Measurements from ENCODE around the gene OR9I1. TPM values are rescaled to one million over a fixed set of nuclear protein-coding genes. Genes with fewer than 3 reads are reported as not detected.

Gene OR9I1
- total and polyA plus RNA-seq, 10 of the 15 experiments (the other 5 are each of a cell fraction or from before 2014, with no cell fraction given), result not detected

DNA sequence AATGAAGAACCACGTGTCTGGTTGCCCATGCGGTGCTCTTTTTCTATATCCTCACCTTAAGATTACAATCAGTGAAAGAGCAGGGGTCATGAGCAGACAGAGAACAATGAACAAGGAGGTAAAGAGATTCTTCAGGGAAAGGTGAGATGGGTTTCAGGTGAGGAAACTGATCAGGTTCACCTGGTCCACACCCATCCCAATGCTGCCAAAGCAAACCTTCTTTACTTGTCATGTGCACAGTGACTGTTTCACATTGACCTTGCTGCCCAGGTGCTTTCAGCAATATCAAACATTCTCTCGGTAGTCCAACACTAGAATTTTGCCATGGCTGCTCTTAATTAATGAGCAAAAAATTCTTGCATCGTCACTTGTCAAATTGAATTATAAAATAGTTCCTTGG, 39.1 kb upstream of the OR9I1 start:
- FAIRE-seq (no peak), ATAC-seq (no peak), DNase-seq (ENCODE audit: low read depth, low spot score) (no peak)
- 20% methylated on average over 4 of the region's 4 CpGs for WGBS (ENCODE audit: insufficient coverage, insufficient replicate concordance, low lambda C conversion rate, missing lambda C conversion rate)
- Histone ChIP-seq H3K9ac (ENCODE audit: control insufficient read depth, insufficient read depth, low read length) (no peak overlapping the region), H3K4me2 (ENCODE audit: control insufficient read depth, insufficient read depth) (no peak overlapping the region), H3K27ac (ENCODE audit: control insufficient read depth, insufficient read depth) (no peak overlapping the region), H3K4me1 (ENCODE audit: control insufficient read depth, insufficient read depth, low read length) (no peaks in the 10 kb centered on the region), H3K36me3 (ENCODE audit: control insufficient read depth in 2 of 2, insufficient read depth in 2 of 2, low read length in 1 of 2) (no peaks in the 10 kb centered on the region), H3K4me3 (no peak overlapping the region), H3K79me2 (ENCODE audit: control insufficient read depth, insufficient read depth, low read length) (no peaks in the 10 kb centered on the region), H3K9me3 (replicated peaks; ENCODE audit: control insufficient read depth, insufficient read depth, low read length) (no peaks in the 10 kb centered on the region), H2AFZ (ENCODE audit: control insufficient read depth, low read depth, low read length) (no peak overlapping the region), H4K20me1 (ENCODE audit: control insufficient read depth, insufficient read depth) (no peaks in the 10 kb centered on the region), H3K27me3 (replicated peaks in 1 of 2; ENCODE audit: control insufficient read depth in 2 of 2, insufficient read depth in 2 of 2, low read length in 1 of 2) (no peaks in the 10 kb centered on the region; a peak in 1 of 4 replicates)
- in situ Hi-C loops (cut with MboI), result no loop called here
- RAD21 ChIA-PET (ENCODE audit: unreplicated experiment), result no interaction called here
- intact Hi-C loops (cut with micrococcal nuclease; ENCODE audit: unreplicated experiment), result no loop called here
- no TSS peak for BruUV-seq (replicated peaks)
- CTCF ChIA-PET, result no interaction called here
- POLR2A ChIA-PET, result no interaction called here
- SMC1A ChIA-PET (ENCODE audit: uncharacterized antibody, unreplicated experiment), result no interaction called here
- no peak for TF ChIP-seq REST (IDR thresholded peaks at IDR 0.05; ENCODE audit: low read depth, low read length)
- no peak for TF ChIP-seq CREB1 (IDR thresholded peaks at IDR 0.05; ENCODE audit: low read depth)
- TF ChIP-seq JUND (IDR thresholded peaks at IDR 0.05; ENCODE audit: low read depth, low read length), result no peak
- TF ChIP-seq SUPT20H (IDR thresholded peaks at IDR 0.05; ENCODE audit: borderline replicate concordance, control insufficient read depth, low read depth, low read length), result no peak
- TF ChIP-seq, protein P1, sequence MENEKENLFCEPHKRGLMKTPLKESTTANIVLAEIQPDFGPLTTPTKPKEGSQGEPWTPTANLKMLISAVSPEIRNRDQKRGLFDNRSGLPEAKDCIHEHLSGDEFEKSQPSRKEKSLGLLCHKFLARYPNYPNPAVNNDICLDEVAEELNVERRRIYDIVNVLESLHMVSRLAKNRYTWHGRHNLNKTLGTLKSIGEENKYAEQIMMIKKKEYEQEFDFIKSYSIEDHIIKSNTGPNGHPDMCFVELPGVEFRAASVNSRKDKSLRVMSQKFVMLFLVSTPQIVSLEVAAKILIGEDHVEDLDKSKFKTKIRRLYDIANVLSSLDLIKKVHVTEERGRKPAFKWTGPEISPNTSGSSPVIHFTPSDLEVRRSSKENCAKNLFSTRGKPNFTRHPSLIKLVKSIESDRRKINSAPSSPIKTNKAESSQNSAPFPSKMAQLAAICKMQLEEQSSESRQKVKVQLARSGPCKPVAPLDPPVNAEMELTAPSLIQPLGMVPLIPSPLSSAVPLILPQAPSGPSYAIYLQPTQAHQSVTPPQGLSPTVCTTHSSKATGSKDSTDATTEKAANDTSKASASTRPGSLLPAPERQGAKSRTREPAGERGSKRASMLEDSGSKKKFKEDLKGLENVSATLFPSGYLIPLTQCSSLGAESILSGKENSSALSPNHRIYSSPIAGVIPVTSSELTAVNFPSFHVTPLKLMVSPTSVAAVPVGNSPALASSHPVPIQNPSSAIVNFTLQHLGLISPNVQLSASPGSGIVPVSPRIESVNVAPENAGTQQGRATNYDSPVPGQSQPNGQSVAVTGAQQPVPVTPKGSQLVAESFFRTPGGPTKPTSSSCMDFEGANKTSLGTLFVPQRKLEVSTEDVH (IDR thresholded peaks at IDR 0.05; ENCODE audit: low read depth, partially characterized antibody), result no peak
- no peak for TF ChIP-seq ZNF622 (IDR thresholded peaks at IDR 0.05)
- TF ChIP-seq RELB (IDR thresholded peaks at IDR 0.05; ENCODE audit: low read depth), result no peak
- TF ChIP-seq RELA (IDR thresholded peaks at IDR 0.05; ENCODE audit: borderline replicate concordance, partially characterized antibody), result no peak
- TF ChIP-seq NR2C2 (IDR thresholded peaks at IDR 0.05; ENCODE audit: borderline replicate concordance, control insufficient read depth, insufficient read length, low read depth), result no peak
- TF ChIP-seq CHD2 (IDR thresholded peaks at IDR 0.05; ENCODE audit: borderline replicate concordance, low read depth, low read length), result no peak
- TF ChIP-seq, protein P2, sequence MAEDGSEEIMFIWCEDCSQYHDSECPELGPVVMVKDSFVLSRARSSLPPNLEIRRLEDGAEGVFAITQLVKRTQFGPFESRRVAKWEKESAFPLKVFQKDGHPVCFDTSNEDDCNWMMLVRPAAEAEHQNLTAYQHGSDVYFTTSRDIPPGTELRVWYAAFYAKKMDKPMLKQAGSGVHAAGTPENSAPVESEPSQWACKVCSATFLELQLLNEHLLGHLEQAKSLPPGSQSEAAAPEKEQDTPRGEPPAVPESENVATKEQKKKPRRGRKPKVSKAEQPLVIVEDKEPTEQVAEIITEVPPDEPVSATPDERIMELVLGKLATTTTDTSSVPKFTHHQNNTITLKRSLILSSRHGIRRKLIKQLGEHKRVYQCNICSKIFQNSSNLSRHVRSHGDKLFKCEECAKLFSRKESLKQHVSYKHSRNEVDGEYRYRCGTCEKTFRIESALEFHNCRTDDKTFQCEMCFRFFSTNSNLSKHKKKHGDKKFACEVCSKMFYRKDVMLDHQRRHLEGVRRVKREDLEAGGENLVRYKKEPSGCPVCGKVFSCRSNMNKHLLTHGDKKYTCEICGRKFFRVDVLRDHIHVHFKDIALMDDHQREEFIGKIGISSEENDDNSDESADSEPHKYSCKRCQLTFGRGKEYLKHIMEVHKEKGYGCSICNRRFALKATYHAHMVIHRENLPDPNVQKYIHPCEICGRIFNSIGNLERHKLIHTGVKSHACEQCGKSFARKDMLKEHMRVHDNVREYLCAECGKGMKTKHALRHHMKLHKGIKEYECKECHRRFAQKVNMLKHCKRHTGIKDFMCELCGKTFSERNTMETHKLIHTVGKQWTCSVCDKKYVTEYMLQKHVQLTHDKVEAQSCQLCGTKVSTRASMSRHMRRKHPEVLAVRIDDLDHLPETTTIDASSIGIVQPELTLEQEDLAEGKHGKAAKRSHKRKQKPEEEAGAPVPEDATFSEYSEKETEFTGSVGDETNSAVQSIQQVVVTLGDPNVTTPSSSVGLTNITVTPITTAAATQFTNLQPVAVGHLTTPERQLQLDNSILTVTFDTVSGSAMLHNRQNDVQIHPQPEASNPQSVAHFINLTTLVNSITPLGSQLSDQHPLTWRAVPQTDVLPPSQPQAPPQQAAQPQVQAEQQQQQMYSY (CRISPR knock-in tag; IDR thresholded peaks at IDR 0.05), result no peak
- no peak for TF ChIP-seq IKZF1 (conservative IDR thresholded peaks at IDR 0.05)
- TF ChIP-seq ZNF207 (IDR thresholded peaks at IDR 0.05; ENCODE audit: borderline replicate concordance), result no peak

All from GM12878 (cell line).